Measurements from ENCODE around the gene H2AZ2.
"Not testable (repeated sequence)": the region's sequence is repeated elsewhere in the genome, so short reads cannot be mapped to it uniquely, and the experiment has no call there.

The H2AZ2 gene

DNA sequence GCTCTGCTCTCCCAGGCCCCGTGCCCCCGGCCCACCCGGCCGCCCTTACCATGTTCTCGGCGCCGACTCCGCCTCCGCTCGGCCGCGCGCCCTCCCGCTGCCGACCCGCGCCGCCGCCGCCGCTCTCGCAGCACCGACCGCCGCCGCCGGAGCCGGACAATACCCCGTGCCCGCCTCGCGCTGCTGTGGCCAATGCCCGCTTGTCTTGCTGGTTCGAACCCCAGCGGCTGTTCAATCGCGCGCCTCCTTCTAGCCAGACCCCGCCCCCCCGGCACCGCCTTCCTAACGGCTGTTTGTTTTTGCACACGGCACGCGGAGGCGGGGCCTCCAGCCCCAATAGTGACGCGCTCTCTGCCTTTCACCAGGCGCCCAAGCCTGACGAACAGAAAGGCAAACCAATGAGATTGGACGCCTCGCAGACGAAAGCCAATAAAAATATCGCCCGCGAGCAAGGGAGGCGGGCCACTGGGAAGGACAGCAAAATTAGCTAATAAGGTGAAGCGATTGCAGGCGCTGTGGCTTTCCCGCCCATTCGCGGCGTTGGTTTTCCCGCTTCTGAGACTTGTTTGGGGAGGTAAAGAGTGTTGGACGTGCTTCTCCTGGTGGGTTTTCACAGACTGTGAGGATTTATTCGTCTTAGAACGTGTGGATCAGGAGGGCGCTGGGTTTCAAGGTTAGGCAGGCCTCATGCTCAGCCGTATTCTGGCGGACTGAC, at the start of gene H2AZ2:
Gene H2AZ2, minus strand, starts transcription at position 168 of the 715 bp plus-strand sequence. Its CDS starts 116 bp downstream, at position 52.
- peak; percentile 100 for DNase-seq (ENCODE audit: low read depth)

DNA sequence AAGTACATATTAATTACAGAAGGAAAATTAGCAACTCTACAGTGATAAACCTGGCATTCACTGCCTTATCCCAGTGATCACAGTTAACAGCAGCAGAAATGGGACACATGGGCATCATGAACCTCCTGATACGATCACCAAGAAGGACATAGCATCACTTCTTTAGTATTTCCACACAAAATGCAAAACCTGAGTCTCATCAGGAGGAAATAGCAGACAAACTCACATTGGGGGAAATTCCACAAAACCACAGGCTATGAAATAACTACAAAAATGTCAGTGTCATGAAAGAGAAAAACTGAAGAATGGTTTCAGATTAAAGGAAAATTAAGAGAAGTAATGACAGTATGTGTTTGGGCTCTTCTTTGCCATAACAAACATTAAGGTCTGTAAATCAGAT, 49.4 kb upstream of the H2AZ2 start:
- DNase-seq (ENCODE audit: low read depth): no peak

DNA sequence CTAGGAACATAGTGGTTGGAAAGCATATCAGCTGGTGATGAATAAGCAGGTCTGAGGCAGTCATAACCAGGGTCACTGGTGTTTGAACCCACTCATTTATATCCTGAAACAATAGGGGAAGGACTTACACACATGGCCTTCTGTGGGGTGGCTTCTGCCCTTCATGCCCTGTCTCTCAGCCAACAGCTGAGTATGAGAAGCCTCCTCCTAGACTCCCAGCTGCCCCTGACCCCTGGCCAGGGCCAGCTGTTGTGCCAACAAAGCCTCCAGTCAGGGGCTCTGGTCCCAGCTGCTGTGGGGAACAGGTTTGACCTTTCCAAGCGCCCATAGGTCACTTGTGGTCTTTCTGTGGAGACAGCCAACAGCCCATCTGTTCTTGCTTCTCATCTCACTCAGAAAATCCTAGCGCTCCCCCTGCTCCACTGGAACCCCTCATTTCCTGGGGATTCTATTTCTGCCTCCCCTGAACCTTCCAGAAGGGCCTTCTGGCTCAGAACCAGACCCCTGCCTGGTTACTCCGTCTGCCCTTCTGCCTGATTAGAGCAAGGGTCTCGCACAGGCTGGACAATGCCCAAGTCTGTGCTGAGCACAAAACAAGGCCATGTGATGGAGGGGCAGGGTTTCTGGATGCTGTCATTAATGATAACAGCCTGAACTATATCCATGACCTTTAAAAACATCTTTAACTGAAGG, 47.1 kb upstream of the H2AZ2 start:
- DNase-seq (ENCODE audit: low read depth): no peak

DNA sequence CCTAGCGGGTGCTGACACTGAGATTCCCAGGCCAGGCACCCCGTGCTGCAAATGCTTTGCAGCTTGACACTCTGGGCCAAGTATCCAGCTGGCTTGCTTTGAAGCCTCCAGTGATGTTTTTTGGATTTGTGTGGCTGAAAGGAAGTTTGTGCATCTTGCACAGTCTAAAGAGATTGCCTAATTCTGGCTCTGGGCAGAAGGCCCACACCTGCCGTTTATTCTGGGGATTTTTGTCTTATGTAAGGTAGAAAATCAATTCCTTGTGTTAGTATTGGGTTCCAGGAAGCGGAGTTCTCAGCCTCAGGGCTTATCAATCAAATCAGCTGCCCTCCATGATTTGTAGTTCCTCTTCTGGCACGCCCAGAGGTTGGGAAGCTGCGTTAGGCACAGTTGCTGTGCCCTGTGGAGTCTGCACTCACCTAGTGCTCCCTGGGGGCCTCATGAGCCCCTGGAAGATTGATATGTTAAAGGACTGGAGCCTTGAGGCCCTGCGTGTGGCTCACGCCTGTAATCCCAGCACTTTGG, 45.9 kb upstream of the H2AZ2 start:
- no peak for DNase-seq (ENCODE audit: low read depth)

DNA sequence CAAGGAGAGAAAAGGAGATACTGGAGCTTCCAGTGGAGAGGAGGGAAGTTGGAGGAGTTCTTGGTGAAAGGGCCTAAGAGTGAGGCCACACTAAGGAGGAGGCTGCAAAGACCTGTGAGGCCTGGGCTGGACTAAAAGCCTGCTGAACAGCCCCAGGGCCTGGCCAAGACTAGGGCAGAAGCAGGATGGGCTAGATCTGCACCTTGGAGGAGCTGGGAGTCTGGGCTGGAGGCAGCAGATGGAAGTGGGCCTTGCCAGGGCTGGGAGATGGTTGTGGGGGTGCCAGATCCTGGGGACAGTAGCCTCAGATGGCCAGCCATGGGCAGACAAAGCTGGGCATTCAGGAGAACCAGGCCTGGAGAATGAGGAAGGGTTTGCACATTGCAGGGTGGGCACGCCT, 43.9 kb upstream of the H2AZ2 start:
- no peak for DNase-seq (ENCODE audit: low read depth)

DNA sequence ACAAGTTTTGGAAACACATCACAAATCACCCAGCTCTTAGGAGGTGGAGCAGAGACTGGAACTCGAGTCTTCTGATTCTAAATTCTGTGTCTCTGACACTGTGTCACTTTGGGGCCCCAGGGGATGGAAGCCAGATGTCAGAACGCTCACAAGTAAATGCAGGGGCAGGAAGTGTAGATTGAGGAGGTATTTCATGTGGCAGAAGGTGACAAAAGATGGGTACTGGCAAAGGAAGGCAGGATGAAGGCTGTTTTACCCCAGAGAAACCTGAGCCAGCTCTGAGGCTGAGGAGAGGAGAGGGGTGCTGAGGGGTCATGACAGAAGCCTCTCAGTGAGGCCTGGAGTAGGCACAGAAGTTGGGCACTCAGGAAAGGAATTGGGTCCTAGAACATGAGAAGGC, 43.5 kb upstream of the H2AZ2 start:
- no peak for DNase-seq (ENCODE audit: low read depth)

DNA sequence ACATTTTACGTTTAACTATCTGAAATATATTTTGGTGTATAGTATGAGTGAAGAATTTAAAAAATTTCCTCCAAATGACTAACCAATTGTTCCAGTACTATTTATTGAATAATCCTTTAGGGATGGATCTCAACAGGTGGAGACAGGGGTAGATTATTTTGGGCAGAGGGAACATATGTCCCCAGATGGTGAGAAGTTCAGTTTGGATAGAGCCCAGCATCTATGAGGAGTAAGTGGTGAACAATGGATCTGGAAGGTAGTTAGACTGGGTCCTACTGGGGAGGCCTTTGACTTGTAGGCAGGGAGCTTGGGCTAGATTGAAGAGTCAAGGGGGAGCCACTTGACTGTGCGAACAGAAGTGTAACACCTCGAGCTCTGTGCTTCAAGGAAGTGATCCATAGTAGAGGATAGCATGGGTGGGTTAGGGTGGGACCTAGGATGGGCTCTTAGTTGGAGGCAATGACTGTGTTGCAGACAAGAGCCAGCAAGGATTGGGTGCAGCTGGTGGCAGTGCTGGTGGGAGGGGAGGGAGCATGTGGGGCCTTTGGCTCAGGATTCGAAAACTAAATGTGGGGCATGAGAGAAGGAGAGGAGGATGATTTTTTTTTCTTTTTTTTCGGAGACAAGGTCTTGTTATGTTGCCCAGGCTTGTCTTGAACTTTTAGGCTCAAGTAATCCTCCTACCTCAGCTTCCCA, 41.3 kb upstream of the H2AZ2 start:
- no peak for DNase-seq (ENCODE audit: low read depth)

DNA sequence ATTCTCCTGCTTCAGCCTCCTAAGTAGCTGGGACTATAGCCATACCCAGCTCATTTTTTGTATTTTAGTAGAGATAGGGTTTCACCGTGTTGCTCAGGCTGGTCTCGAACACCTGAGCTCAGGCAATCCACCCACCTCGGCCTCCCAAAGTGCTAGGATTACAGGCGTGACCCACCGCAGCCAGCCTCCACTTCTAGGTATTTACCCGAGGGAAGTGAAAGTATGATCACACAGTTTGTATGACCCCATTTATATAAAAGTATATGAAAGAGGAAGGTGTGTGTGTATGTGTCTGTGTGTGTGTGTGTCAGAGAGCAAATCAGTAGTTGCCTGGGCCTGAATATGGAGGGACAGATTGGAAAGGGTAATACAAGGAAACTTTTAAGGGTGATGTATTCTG, 39.4 kb upstream of the H2AZ2 start:
- no peak for DNase-seq (ENCODE audit: low read depth)

DNA sequence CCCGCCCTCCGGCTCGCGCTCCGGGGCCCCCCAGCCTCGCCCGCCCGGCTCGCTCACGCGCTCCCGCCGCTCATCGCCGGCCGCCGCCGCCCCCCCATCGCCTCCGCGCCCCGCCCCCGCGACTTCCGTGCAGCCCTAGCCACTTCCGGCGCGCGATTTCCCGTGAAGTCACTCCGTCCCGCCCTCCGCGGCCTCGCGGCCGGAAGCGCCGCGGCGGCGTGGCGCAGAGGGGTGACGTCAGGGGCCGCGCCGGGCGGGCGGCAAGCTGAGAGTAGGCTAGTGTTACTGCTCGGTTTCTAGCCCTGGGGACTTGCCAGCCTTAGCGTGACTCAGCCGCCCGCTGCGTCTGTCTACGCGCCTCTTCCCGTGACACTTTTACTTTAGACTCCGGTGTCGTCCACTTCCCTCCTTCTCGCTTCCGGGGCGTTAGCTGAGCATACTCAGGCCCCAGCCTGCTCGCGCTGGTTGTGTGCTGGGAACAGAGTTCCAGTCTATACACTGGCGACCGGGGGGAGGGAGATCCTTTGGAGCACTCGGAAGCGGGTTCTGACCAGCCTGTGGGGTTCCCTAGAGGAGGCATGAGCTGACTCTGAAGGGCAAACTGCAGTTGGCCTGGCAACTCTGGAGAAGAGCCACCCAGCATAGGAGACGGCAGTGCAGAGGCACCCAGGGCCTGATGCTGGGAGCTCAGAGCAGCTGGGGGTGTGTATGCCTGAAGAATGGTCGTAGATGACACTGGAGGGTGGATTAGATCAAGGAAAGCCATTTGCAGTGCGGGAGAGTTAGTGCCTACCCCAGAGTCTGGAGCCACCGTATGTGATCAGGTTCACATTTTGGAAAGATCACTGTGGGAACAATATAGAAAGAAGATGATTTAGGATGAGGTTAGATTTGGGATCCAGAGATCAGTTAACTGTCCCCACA, 37.8 kb upstream of the H2AZ2 start, which contains the start of gene PURB:
Gene PURB, minus strand, starts transcription at position 137 of the 924 bp plus-strand sequence. CDS start 182 bp downstream, outside the sequence.
- peak; percentile 92 for DNase-seq (ENCODE audit: low read depth)

DNA sequence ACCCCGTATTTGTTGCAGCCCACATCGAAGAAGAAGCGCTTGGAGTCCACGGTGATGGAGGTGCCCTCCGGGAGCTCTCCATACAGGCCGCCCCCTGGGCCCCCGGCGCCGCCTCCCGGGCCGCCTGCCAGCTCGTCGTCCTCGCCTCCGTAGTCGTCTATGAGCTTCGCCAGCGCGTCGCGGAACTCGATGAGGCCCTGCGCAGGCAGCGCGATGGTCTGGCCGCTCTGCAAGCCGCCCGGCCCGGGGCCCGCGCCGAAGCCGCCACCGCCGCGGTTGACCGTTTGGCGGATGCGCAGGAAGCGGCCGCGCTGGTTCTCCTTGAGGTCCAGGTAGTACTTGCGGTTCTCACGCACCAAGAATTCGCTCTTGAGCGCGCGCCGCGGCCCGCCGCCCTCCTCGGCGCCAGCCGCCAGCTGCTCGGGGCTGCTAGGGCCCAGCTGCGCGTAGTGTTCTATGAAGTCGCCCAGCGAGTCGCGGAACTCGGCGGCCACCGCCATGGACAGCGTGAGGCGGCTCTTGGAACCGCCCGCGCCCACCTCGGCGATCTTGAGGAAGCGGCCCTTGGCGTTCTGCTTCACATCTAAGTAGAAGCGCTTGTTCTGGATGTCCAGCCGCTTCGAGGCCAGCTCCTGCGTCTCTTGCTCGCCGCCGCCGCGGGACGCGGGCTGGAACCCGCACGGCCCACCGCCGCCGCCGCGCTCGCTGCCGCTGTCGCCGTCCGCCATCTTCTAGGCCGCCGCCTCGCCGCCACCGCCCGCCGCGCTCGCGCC, 36.9 kb upstream of the H2AZ2 start:
- peak; percentile 13 for DNase-seq (ENCODE audit: low read depth)

DNA sequence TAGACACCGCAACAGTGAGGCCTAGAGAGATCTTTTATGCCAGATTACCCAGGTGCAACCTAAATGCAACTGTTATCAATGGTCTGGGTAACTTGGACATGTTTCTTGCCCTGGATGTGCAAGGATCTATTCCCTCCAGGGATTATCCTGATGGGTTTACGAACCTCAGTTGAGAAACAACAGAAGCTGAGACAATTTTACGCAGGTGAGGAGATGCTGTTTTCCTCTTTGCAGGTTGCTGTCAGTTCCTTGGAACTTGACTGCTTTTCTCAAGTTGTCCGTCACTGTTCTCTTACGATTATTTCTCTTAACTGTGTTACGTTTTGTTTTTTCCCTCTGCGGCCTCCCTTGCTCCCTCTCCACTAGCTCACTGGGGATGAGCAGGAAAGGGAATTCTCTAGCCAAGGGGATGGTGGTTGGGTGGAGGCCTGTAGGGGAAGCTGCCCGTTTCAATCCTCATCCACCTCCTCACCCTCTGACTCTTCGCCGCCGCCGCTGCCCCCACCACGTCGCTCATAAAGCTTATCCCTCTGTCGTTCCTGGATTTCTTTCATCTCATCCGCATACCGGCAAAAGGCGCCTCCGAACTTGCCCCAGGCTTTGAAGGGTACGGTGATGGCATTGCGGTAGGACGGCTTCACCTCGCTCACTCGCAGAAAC, 36.2 kb upstream of the H2AZ2 start:
- no peak for DNase-seq (ENCODE audit: low read depth)

DNA sequence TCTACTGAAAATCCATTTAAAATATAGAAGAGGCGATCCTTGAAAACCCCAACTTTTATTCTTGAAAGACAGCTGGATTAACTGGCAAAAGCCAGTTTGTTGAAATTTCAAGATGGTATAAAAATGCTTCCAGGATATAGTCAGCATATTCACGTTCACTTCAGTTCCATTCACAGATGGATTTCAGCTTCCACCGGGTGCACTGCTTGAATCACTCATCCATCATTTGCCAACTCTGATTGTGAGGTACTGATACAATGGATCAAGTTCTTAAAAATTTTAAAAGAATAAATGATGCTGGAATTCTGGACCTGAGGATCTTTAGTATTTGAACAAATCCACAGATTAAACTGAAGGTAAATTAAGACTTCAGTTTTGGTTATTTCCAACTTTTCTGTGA, 35.0 kb upstream of the H2AZ2 start:
- DNase-seq (ENCODE audit: low read depth): no peak

DNA sequence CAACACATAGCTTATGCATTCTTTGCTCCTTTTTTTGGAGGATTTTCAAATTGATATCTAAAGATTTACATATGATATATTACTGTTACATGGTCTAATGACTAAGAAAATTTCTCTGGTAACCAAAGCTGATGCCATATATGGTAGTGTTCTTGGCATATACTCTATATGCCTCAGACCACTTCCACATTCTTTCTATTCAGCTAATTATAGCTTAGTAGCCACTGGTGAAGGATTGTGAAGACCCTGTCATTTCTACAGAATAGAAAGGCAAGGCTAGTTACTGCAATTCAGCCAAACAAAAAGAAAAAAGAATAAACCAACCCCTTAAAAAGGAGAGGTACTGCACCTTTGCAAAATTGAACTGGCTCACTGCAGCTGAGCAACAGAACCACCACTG, 33.7 kb upstream of the H2AZ2 start:
- DNase-seq (ENCODE audit: low read depth): no peak

DNA sequence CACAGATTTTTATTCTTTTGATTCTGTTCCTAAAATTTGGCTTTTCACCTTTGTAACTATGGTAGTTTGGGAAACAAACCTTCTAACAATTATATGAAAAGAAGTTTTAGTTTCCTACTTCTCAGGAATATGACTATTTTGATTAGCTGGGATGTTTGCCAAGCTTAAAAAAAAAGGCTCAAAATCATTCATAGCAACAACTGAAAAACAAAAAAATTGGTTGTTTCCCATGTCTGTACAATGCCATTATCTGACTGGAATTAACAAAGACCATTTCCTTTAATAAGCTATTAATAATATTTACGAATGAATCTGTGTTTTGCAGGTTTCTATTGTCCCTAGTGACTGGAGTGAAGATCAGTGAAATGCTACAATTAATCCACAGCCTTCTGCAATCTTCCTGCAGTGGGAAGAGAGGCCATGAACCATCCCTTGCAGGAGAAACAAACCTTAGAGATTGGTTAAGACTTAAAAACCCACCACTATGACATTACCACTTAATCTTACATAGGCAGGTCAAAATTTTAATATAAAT, 33.2 kb upstream of the H2AZ2 start:
- no peak for DNase-seq (ENCODE audit: low read depth)

DNA sequence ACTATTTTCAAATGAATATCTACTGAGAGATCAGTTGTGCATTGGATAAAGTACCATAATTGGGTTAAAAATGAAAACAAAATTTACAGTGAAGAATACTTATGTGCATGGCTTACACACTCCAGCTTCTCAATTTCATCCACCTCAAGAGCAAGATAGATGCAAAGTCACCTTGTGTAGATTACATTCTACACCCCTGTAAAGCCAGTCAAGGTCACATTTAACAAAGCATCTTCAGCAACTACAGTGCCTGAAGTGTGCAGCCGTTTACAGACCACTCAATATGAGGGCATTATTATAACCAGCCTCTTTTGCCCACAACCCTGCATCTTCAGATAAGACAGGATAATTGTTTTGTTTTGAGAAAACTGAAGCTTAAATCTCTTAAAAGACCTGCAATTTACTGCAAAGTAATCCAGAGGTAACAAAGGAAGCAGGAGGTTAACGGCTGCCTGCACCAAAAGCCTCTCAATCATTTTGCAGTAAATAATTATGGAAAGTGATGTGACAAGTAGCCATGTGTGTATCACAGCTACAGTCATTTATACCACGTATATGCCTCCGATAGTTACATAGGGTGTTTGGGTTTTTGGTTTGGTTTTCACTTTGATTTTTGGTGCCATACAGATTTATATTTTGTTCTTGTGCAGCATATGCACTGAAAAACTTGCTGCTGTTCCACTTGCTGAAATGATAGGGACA, 32.6 kb upstream of the H2AZ2 start:
- DNase-seq (ENCODE audit: low read depth): no peak

DNA sequence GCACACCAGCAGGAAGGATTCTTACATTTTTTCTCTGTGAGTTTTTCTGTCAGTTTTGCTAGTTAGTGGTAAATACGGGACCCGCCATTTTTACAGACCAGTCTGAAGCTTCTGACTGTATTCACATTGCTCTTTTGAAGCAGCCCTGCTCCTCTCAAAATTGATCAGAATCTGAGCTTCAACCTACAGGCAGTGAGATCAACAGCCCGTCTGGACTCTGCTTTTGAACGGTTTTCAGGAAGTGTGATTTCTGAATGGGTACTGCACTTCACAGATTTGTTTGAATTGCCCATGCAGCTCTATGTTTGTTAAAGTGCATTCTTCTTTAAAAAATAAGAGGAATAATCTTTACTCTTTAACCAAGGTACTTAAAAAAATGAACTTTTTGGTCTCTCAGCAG, 28.5 kb upstream of the H2AZ2 start:
- no peak for DNase-seq (ENCODE audit: low read depth)

DNA sequence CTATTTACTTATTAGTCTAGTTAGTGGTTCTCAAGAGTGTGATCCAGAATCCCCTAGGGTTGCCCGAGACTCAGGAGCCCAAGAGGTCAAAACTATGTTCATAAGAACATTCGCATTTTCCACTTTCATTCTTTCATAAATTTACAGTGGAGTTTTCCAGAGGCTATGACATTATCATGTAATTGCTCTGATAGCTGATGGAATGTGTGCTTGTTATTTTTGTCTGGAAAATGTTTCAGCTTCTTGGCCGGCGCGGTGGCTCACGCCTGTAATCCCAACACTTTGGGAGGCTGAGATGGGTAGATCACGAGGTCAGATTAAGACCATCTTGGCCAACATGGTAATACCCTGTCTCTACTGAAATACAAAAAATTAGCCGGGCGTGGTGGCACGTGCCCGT, 27.4 kb upstream of the H2AZ2 start:
- DNase-seq (ENCODE audit: low read depth): no peak

DNA sequence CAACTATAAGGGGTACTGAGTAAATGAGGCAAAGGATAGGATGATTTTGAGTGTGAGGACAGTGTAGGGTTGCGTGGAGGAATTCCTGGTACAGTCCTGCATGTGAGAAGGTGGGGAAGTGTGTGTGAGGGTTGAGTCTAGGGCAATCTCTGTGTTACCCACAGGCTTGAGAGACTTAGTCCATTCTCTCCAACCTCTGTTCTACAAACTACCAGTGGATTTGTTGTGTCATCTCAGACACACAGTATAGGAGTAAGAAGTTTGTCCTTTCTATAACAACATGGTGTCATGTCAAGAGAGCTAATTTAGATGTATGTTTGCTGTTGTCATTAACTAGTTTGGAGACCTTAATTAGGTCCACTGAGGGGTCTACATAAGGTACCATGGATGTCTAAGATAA, 24.9 kb upstream of the H2AZ2 start:
- no peak for DNase-seq (ENCODE audit: low read depth)

DNA sequence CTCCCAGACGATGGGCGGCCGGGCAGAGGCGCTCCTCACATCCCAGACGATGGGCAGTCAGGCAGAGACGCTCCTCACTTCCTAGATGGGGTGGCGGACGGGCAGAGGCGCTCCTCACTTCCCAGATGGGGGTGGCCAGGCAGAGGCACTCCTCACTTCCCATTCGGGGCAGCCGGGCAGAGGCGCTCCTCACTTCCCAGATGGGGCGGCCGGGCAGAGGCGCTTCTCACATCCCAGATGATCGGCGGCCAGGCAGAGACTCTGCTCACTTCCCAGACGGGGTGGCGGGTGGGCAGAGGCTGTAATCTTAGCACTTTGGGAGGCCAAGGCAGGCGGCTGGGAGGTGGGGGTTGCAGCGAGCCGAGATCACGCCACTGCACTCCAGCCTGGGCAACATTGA, 24.0 kb upstream of the H2AZ2 start:
- not testable (repeated sequence) for DNase-seq (ENCODE audit: low read depth)

Measured in stimulated activated CD8-positive, alpha-beta memory T cell treated with anti-CD3 and anti-CD28 coated beads, Interleukin-7, amount 100 ng/mL, for 24 hours (primary cell).